Hepatocyte (in vitro differentiated cells): ENCODE measurements around the gene PCBP1.

Source experiments
- EZH2 ChIP-seq: fragments of 200-600 bp; sonication (generic); IDR thresholded peaks from 2 replicates; pipeline ENCODE4 v1.6.1; 2016; ENCODE audit warnings: antibody characterized with exemption, mild to moderate bottlenecking, borderline replicate concordance
- EZH2phosphoT487 ChIP-seq: fragments of 200-600 bp; sonication (generic); IDR thresholded peaks from one replicate; pipeline ENCODE4 v1.6.1; 2018; ENCODE audit warnings: antibody characterized with exemption, mild to moderate bottlenecking, low read depth, moderate library complexity; ENCODE audit not compliant: unreplicated experiment, severe bottlenecking
- TF ChIP-seq, protein P1 (sequence below): fragments of 200-600 bp; sonication (generic); IDR thresholded peaks from 2 replicates; pipeline ENCODE4 v1.5.1; 2016; ENCODE audit warnings: antibody characterized with exemption, mild to moderate bottlenecking; ENCODE audit not compliant: poor library complexity

DNA sequence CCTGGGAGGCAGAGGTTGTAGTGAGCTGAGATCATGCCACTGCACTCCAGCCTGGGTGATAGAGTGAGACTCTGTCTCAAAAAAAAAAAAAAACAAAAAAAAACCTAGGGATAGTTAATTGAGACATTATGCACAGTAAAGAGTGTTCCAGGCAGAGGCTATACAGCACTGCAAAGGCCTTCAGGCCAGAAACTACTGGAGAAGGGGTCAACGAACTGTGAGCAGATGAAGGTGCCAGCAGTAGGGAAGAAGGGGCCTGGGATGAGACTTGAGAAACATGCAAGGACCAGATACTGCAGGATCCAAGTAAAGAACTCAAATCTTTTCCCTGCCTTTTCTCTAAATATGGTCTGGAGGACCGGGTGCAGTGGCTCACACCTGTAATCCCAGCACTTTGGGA, 26.0 kb upstream of the PCBP1 start:
- TF ChIP-seq EZH2phosphoT487, result no peak
- TF ChIP-seq, protein P1, sequence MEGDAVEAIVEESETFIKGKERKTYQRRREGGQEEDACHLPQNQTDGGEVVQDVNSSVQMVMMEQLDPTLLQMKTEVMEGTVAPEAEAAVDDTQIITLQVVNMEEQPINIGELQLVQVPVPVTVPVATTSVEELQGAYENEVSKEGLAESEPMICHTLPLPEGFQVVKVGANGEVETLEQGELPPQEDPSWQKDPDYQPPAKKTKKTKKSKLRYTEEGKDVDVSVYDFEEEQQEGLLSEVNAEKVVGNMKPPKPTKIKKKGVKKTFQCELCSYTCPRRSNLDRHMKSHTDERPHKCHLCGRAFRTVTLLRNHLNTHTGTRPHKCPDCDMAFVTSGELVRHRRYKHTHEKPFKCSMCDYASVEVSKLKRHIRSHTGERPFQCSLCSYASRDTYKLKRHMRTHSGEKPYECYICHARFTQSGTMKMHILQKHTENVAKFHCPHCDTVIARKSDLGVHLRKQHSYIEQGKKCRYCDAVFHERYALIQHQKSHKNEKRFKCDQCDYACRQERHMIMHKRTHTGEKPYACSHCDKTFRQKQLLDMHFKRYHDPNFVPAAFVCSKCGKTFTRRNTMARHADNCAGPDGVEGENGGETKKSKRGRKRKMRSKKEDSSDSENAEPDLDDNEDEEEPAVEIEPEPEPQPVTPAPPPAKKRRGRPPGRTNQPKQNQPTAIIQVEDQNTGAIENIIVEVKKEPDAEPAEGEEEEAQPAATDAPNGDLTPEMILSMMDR, result no peak
- no peak for TF ChIP-seq EZH2
